Measurements from ENCODE around the gene LGMN. TPM values are rescaled to one million over a fixed set of nuclear protein-coding genes. Genes with fewer than 3 reads are reported as not detected.

Gene LGMN
- total and polyA plus RNA-seq, 2 of the 8 experiments (the other 6 are each of a cell fraction or from before 2014, with no cell fraction given), result 57.4 to 83.4 TPM

GRCh38 chr14:92729634-92730358 lies 18.6 kb downstream of the LGMN start:
- no peak overlapping the region for H4K5ac ChIP-seq (ENCODE audit: insufficient read length, low read depth, low read length)
- CTCF ChIA-PET (ENCODE audit: partially characterized antibody), result interaction anchor here (0.6 kb wide), 1 partner anchor 39 kb away, joined by 3 read pairs; no protein-coding TSS in a partner anchor
- H3K14ac ChIP-seq (ENCODE audit: insufficient read length), result no peak overlapping the region
- no peak overlapping the region for H2AFZ ChIP-seq (ENCODE audit: low read length)
- no peak overlapping the region for H2BK120ac ChIP-seq (replicated peaks; ENCODE audit: low read depth, low read length)
- H3K4me2 ChIP-seq (ENCODE audit: insufficient read depth in 1 of 2, low read depth in 2 of 2, low read length in 2 of 2), result no peak overlapping the region
- no peak overlapping the region for H2AK5ac ChIP-seq (ENCODE audit: low read depth, low read length)
- H3K27me3 ChIP-seq (replicated peaks in 1 of 4; ENCODE audit: control insufficient read depth in 3 of 4, extremely low read depth in 1 of 4, insufficient read depth in 3 of 4, low read length in 3 of 4), result no peaks in the 10 kb centered on the region
- no peak overlapping the region for H2BK12ac ChIP-seq (ENCODE audit: low read depth, low read length)
- no peak overlapping the region for H3K56ac ChIP-seq (replicated peaks; ENCODE audit: insufficient read length, low read depth, low read length)
- WGBS, 2 experiments (ENCODE audit: extremely low coverage in 1 of 2, insufficient coverage in 1 of 2, insufficient read length in 1 of 2, insufficient replicate concordance in 2 of 2, low coverage in 1 of 2, low lambda C conversion rate in 2 of 2, missing lambda C conversion rate in 1 of 2), result 91% methylated on average over 14 of the region's 14 CpGs; no CpG with 5 or more reads in 1 of the 2 experiments
- DNase-seq (ENCODE audit: low read depth in 1 of 2, low spot score in 2 of 2), result no peak
- H3K23ac ChIP-seq (ENCODE audit: insufficient read length), result no peak overlapping the region
- no peak overlapping the region for H2BK20ac ChIP-seq (ENCODE audit: low read length)
- no peak overlapping the region for H2BK15ac ChIP-seq (ENCODE audit: low read length)
- peaks cover 0 to 5% of the 10 kb centered on the region in 2 experiments; a peak in 2 of 4 replicates for H3K79me2 ChIP-seq (ENCODE audit: control insufficient read depth in 1 of 2, insufficient read depth in 2 of 2, low read length in 2 of 2)
- POLR2A ChIA-PET (ENCODE audit: partially characterized antibody), result no interaction called here
- peaks cover 5% of the 10 kb centered on the region; the same call in 1 of the 2 replicates for H3K79me1 ChIP-seq (ENCODE audit: low read depth, low read length)
- H3K23me2 ChIP-seq (ENCODE audit: low read depth, low read length), result no peaks in the 10 kb centered on the region
- no peak overlapping the region for H4K91ac ChIP-seq (replicated peaks; ENCODE audit: insufficient read length, low read length)
- no peak overlapping the region for H3K9ac ChIP-seq (replicated peaks in 1 of 4; ENCODE audit: extremely low read depth in 1 of 4, low read depth in 3 of 4, low read length in 3 of 4)
- H4K20me1 ChIP-seq (replicated peaks in 1 of 2; ENCODE audit: control insufficient read depth in 1 of 2, insufficient read depth in 2 of 2, low read length in 2 of 2), result peaks cover 0 to 3% of the 10 kb centered on the region in 2 experiments
- peaks cover 4 to 14% (median 4%) of the 10 kb centered on the region in 4 experiments; a peak in 5 of 8 replicates for H3K36me3 ChIP-seq (ENCODE audit: control insufficient read depth in 2 of 4, insufficient read depth in 4 of 4, low read length in 3 of 4)
- no peak overlapping the region for H3K4me3 ChIP-seq (ENCODE audit: extremely low read depth in 1 of 4, insufficient read depth in 2 of 4, low read depth in 3 of 4, low read length in 4 of 4)
- H3K27ac ChIP-seq (ENCODE audit: low read depth, low read length), result no peak overlapping the region
- H3K18ac ChIP-seq (ENCODE audit: extremely low read depth, low read length), result no peak overlapping the region
- no peak for FAIRE-seq
- H3K4me1 ChIP-seq (replicated peaks in 1 of 4; ENCODE audit: control insufficient read depth in 3 of 4, insufficient read depth in 4 of 4, low read length in 3 of 4), result no peaks in the 10 kb centered on the region
- no peak overlapping the region for H3K4ac ChIP-seq (replicated peaks; ENCODE audit: insufficient read length, low read depth, low read length)
- H4K8ac ChIP-seq (ENCODE audit: extremely low read depth, insufficient read depth, low read length), result no peak overlapping the region
- H2BK5ac ChIP-seq (ENCODE audit: low read depth, low read length), result no peak overlapping the region
- no peaks in the 10 kb centered on the region for H3K9me3 ChIP-seq (ENCODE audit: insufficient read depth in 2 of 2, low read depth in 1 of 2, low read length in 1 of 2)
- TF ChIP-seq PHF8 (conservative IDR thresholded peaks at IDR 0.05; ENCODE audit: low read depth, low read length), result no peak
- TF ChIP-seq POU5F1 (IDR thresholded peaks at IDR 0.05; ENCODE audit: low read depth, low read length), result no peak
- TF ChIP-seq EZH2 (IDR thresholded peaks at IDR 0.05; ENCODE audit: low read depth, low read length, severe bottlenecking), result no peak
- TF ChIP-seq EP300 (IDR thresholded peaks at IDR 0.05; ENCODE audit: borderline replicate concordance in 1 of 2, low read depth in 2 of 2, low read length in 2 of 2), result no peak
- no peak for TF ChIP-seq POLR2A (IDR thresholded peaks at IDR 0.05; ENCODE audit: control extremely low read depth in 1 of 2, low read depth in 2 of 2, low read length in 2 of 2)
- TF ChIP-seq ATF3 (IDR thresholded peaks at IDR 0.05; ENCODE audit: insufficient read depth, low read depth, low read length), result no peak
- no peak for TF ChIP-seq SIRT6 (IDR thresholded peaks at IDR 0.05; ENCODE audit: low read length)
- TF ChIP-seq SP1 (IDR thresholded peaks at IDR 0.05; ENCODE audit: low read depth, low read length), result no peak
- no peak for TF ChIP-seq USF2 (IDR thresholded peaks at IDR 0.05; ENCODE audit: low read length)
- no peak for TF ChIP-seq CHD2 (IDR thresholded peaks at IDR 0.05; ENCODE audit: low read length)
- no peak for TF ChIP-seq TBP (IDR thresholded peaks at IDR 0.05; ENCODE audit: low read depth, low read length)
- TF ChIP-seq TCF12 (IDR thresholded peaks at IDR 0.05; ENCODE audit: low read depth, low read length), result no peak

Data from H1 (cell line).